Activated CD8-positive, alpha-beta memory T cell treated with anti-CD3 and anti-CD28 coated beads, Interleukin-2, amount 50 U/mL, for 24 hours (primary cell): ENCODE data around the gene SLC23A2.
"Not testable (repeated sequence)": the region's sequence is repeated elsewhere in the genome, so short reads cannot be mapped to it uniquely, and the experiment has no call there.

Experiments
- DNase-seq: peaks from one replicate; pipeline ENCODE4 v3.0.0-alpha.2; 2020; ENCODE audit errors: extremely low read depth

Gene SLC23A2

GRCh38 chr20:5008759-5009158, 7.4 kb upstream of the SLC23A2 start:
- DNase-seq, result no peak

DNA sequence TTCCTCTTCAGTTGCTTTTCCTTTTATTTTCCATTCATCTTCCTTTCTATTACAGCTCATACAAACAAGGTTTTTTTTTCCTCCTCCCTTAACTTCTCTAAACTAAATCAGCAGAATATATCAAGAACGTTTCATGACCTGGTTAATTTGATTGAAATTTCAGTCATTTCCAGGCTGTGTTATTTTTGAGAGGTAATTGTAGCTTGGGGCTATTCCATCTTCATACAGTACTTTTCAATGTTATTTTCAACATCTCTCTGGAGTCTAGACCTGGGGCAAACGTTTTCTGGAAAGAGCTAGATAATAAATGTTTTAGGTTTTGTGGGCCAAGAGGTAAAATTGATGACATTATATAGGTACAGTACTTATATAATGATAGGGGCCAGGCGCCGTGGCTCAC, 4.0 kb upstream of the SLC23A2 start:
- no peak for DNase-seq

- DNase-seq, result not testable (repeated sequence)
Measured at GRCh38 chr20:5004825-5005224, 3.5 kb upstream of the SLC23A2 start.

DNA sequence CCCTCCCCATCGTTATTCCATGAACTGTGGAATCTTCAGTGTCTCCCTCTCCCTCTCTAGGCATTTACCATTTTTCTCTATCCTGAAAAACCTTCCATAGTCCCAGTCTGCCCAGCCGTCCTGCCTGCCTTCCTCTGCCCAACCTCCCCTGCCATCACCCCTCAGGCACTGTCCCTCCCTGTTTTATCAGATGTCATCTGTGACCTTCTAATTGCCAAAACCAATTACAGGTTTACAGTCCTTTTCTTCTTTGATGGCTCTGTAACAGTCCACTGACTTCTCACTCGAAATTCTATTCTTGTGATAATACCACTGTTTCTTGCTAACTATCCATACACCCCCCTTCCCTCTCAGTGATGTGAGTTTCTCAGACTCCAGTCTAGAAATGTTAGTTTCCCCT, 2.3 kb upstream of the SLC23A2 start:
- no peak for DNase-seq

- no peak for DNase-seq
Measured at GRCh38 chr20:5002077-5002413, 735 bp upstream of the SLC23A2 start.

GRCh38 chr20:5000263-5001173, 792 bp downstream of the SLC23A2 start:
- DNase-seq, result no peak

DNA sequence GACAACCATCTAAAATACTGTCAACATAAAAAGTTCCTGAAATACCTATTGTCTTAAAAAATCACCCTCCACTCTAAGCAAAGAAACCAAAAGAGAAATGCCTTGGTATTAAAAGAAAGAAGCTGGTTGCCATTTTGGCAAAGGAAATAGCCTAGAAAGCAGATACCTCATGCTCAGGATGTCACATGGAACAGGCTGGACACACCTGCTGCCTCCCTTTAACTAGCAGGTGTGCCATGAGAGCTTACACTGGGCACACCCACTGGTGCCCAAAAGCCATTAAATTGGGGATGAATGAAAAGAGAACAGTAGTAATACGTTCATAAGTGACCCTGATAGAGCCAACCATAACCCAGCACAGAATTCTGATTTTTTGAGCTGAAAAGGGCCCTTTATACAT, 1.5 kb downstream of the SLC23A2 start:
- DNase-seq, result no peak

- no peak for DNase-seq
Measured at GRCh38 chr20:4998160-4998651, 3.1 kb downstream of the SLC23A2 start.

DNA sequence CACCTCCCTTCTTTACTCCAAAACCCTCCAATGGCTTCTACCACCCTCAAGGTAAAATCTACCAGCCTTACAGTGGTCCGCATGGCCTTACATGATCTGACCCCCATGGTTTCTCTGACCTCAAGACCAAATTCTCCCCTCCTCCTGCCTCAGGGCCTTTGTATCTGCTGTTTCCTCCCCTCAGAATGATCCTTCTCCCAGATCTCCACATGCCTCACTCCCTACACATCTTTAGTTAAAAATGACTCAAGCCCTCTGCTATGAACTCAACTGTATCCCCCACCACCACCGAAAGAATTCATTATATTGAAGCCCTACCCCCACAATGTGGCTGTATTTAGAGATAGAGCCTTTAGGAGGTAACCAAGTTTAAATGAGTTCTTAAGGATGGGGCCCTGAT, 4.1 kb downstream of the SLC23A2 start:
- no peak for DNase-seq

GRCh38 chr20:4989570-4989969, 11.7 kb downstream of the SLC23A2 start:
- no peak for DNase-seq

GRCh38 chr20:4987130-4987529, 14.2 kb downstream of the SLC23A2 start:
- DNase-seq, result no peak

GRCh38 chr20:4985658-4986057, 15.7 kb downstream of the SLC23A2 start:
- DNase-seq, result no peak

GRCh38 chr20:4982281-4982680, 19.0 kb downstream of the SLC23A2 start:
- DNase-seq, result no peak

- DNase-seq, result no peak
Measured at GRCh38 chr20:4979841-4980410, 21.4 kb downstream of the SLC23A2 start.

DNA sequence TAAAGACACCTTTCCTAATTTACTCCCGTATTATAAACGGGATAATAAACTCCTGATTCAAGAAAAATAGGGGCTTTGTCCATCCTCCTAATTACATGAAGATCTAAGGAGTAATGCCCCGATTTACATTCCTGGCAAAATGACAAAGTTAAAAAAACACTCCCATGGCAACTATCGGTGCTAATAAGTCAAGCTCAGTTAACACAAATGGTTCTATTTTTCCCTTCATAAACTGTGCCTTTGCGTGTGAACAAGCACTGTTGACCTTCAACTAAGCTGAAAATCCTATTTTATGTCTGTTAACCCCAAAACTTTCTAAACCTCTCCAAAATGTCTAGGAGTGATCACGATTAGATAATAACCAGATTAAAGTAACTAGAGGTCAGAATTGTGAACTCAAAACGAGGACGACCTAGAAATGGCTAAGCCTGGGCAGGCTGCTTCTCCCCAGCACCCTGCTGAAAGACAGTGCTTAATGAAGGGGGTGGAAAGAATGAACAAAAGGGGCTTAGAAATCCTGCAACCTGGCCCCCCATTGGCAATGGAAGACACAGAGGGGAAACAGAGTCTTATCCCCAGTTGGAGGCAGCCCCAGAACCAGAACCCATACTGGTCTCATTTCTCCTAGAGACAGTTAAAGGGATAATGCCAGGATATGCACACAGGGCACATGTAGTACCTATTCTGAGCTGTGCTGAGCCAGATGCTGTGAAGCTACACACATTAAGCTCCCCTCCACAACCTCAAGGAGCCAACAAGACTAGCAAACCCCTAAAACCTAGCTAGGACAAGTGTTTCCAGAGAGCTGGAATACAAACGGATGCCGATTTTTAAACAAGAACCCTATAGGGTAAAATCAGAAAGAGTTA, 23.0 kb downstream of the SLC23A2 start:
- no peak for DNase-seq

DNA sequence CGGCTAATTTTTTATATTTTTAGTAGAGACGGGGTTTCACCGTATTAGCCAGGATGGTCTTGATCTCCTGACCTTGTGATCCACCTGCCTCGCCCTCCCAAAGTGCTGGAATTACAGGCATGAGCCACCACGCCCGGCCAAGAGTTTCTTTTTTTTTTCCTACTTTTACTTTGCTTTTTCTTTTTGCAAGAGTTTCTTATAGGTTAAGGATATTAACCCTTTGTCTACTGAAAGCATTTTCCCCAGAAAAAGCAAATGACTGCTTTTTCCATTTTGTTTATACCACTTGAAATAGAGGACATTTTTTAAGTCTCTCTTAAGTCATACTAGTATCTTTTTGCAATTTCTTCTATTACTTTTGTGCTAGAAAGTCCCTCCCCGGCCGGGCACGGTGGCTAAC, 25.3 kb downstream of the SLC23A2 start:
- DNase-seq, result not testable (repeated sequence)

- no peak for DNase-seq
Measured at GRCh38 chr20:4973330-4974097, 27.8 kb downstream of the SLC23A2 start.

DNA sequence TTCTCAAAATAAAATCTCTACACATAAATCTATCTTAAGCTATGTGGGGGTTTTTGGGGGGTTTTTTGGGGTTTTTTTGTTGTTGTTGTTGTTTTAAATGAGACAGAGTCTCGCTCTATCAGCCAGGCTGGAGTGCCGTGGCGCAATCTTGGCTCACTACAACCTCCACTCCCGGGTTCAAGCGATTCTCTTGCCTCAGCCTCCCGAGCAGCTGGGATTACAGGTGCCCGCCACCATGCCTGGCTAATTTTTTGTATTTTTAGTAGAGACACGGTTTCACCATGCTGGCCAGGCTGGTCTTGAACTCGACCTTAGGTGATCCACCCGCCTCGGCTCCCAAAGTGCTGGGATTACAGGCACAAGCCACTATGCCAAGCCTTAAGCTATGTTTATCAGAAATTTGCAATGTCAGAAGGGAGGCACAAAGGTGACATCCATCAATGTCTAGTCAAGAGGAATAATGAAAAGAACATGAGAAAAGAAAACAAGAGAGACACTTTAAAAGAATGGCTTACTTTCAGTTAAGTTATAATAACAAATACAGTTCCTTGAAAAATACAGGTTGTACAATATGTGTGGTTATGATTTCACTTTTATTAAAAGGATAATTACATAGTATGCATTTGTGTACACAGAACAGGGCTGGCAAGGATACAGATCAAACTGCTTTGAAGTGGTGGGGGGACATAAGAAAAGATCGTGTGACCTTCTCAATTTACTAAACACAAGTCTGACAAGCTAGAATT, 28.6 kb downstream of the SLC23A2 start:
- DNase-seq, result no peak

DNA sequence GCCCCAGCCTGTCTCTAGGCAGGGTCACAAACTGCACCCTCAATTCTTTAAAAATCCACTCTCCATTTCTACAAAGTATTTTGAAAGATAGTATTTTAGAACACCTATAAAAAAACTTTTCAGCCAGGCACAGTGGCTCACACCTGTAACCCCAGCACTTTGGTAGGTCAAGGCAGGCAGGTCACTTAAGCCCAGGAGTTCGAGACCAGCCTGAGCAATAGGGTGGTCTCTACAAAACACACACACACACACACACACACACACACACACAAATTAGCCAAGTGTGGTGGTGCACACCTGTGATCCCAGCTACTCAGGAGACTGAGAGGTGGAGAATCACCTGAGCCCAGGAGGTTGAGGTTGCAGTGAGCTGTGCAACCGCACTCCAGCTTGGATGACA, 30.2 kb downstream of the SLC23A2 start:
- no peak for DNase-seq

DNA sequence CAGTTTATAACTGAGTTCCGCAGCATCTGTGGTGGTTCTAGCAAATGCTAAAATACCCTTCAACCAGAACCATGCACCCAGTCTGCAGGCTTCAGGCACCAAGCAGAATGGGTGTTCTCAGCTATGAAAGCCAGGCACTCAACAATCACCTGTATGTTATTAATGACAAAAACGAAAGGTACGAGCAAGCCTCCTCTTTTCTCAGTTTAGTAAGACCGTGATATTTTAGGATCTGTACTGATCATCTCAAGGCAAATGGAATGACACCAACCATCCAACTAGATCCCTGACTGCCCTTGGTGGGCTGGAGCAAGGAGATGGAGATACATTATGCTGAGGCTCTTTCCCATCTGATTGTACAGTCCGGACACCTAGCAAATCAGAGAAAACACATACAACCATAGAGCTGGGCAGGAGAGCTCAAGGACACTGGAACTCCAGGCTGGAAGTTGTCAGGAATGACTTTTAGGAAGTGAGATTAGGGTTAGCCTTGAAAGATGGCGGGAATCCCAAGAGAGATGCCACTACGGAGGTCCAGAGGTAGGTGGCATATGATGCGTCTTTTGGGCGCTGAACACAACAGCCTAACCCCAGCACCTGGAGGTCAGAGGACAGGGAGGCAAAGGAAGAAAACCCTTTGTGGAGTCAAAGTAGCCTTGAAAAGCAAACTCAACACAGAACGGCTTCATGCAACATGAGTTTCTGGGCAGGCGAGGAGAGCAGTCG, 33.4 kb downstream of the SLC23A2 start:
- DNase-seq, result no peak
